B cell (primary cell): ENCODE results near the gene SAMD9. TPM values are rescaled to one million over a fixed set of nuclear protein-coding genes. Genes with fewer than 3 reads are reported as not detected.

Experiments
- ATAC-seq: fragments of 200-7000 bp; cut with Tn5 transposase; one replicate; pipeline ENCODE4 v1.10.0; 2021; ENCODE audit warnings: low read depth, mild to moderate bottlenecking, moderate number of reproducible peaks, moderate library complexity
- CTCF ChIA-PET: fragments of 350-600 bp; sonication (Branson Sonifier 250); formaldehyde crosslinking; loops from one replicate; lab custom pipeline; 2021; ENCODE audit warnings: antibody characterized with exemption, inconsistent platforms; lab: Charles Lee
- POLR2A ChIA-PET: fragments of 350-600 bp; sonication (Branson Sonifier 250); formaldehyde crosslinking; loops from one replicate; lab custom pipeline; 2021; ENCODE audit warnings: antibody characterized with exemption; lab: Charles Lee
- DNase-seq: peaks from one replicate; pipeline ENCODE4 v3.0.0; 2013
- H2AFZ ChIP-seq: 2 replicates; pipeline ENCODE4 v1.6.1; 2012; ENCODE audit warnings: mild to moderate bottlenecking, low read depth, low read length; ENCODE audit not compliant: insufficient read depth, poor library complexity, severe bottlenecking
- H3K27ac ChIP-seq, 2 donors: 1 replicate in 1 of 2; 2 replicates in 1 of 2; pipeline ENCODE4 v1.5.1; 2012 to 2013; ENCODE audit warnings: low read length in 2 of 2, mild to moderate bottlenecking in 2 of 2, moderate library complexity in 1 of 2
- H3K27me3 ChIP-seq, 4 experiments: fragments of 200-600 bp in 1 of 4; sonication (generic) in 1 of 4; replicated peaks in 1 of 4; 1 replicate in 2 of 4; 2 replicates in 2 of 4; pipeline versions ENCODE4 v1.6.1 to v1.7.0; 2013 to 2016; ENCODE audit warnings: low read length in 3 of 4, mild to moderate bottlenecking in 2 of 4, mixed read lengths in 1 of 4, moderate library complexity in 1 of 4; ENCODE audit not compliant: insufficient read depth in 4 of 4, control insufficient read depth in 3 of 4; ENCODE audit errors: control extremely low read depth in 1 of 4
- H3K36me3 ChIP-seq, 2 experiments: replicated peaks in 1 of 2; 1 replicate in 1 of 2; 2 replicates in 1 of 2; pipeline versions ENCODE4 v1.6.1 to v1.7.1; 2013; ENCODE audit warnings: low read length in 1 of 2; ENCODE audit not compliant: insufficient read depth in 2 of 2, control insufficient read depth in 1 of 2; ENCODE audit errors: control extremely low read depth in 1 of 2, extremely low read depth in 1 of 2
- H3K4me1 ChIP-seq, 2 donors: fragments of 200-600 bp in 1 of 2; sonication (generic) in 1 of 2; 1 replicate in 1 of 2; 2 replicates in 1 of 2; pipeline versions ENCODE4 v1.5.1 to v1.6.1; 2013 to 2017; ENCODE audit warnings: low read length in 2 of 2; ENCODE audit not compliant: control insufficient read depth in 2 of 2, insufficient read depth in 2 of 2
- H3K4me2 ChIP-seq: replicated peaks from 2 replicates; pipeline ENCODE3; 2012; ENCODE audit warnings: mild to moderate bottlenecking, low read depth, low read length; ENCODE audit not compliant: poor library complexity, severe bottlenecking
- H3K4me3 ChIP-seq, 5 experiments: fragments of 200-600 bp in 1 of 5; sonication (generic) in 1 of 5; 1 replicate in 3 of 5; 2 replicates in 2 of 5; pipeline versions ENCODE4 v1.5.1 to v1.7.0; 2011 to 2016; ENCODE audit warnings: low read length in 4 of 5, mild to moderate bottlenecking in 4 of 5, low read depth in 2 of 5, control low read depth in 1 of 5, moderate library complexity in 1 of 5; ENCODE audit not compliant: insufficient read depth in 1 of 5; ENCODE audit errors: control extremely low read depth in 1 of 5, extremely low read depth in 1 of 5
- H3K79me2 ChIP-seq: fragments of 200-600 bp; sonication (generic); one replicate; pipeline ENCODE4 v1.6.0; 2016; ENCODE audit warnings: low read length; ENCODE audit not compliant: control insufficient read depth, insufficient read depth
- H3K9ac ChIP-seq: fragments of 200-600 bp; sonication (generic); 2 replicates; pipeline ENCODE4 v1.6.1; 2017; ENCODE audit warnings: mild to moderate bottlenecking, low read length, moderate library complexity
- H3K9me3 ChIP-seq, 3 donors: one replicate each; pipeline versions ENCODE4 v1.6.1 to v1.7.1; 2013; ENCODE audit warnings: low read length in 2 of 3; ENCODE audit not compliant: control insufficient read depth in 2 of 3, insufficient read depth in 1 of 3; ENCODE audit errors: control extremely low read depth in 1 of 3
- H4K20me1 ChIP-seq: 2 replicates; pipeline ENCODE4 v1.6.0; 2012; ENCODE audit warnings: mild to moderate bottlenecking, low read length; ENCODE audit not compliant: insufficient read depth, control insufficient read depth, poor library complexity, severe bottlenecking
- H3K27ac Mint-ChIP-seq: one replicate; pipeline ENCODE4 v1.8.0; 2021; ENCODE audit warnings: mixed read lengths
- H3K27me3 Mint-ChIP-seq: one replicate; pipeline ENCODE4 v1.8.0; 2021; ENCODE audit warnings: mixed read lengths
- H3K4me1 Mint-ChIP-seq: one replicate; pipeline ENCODE4 v1.8.0; 2021; ENCODE audit warnings: mixed read lengths
- H3K4me3 Mint-ChIP-seq: one replicate; pipeline ENCODE4 v1.8.0; 2021; ENCODE audit warnings: mixed read lengths
- H3K9me3 Mint-ChIP-seq: one replicate; pipeline ENCODE4 v1.8.0; 2022; ENCODE audit warnings: mixed read lengths; ENCODE audit not compliant: insufficient read depth
- EZH2 ChIP-seq: IDR thresholded peaks from 2 replicates; pipeline ENCODE4 v1.6.1; 2012; ENCODE audit warnings: borderline replicate concordance, low read depth, mild to moderate bottlenecking, moderate library complexity, low read length; ENCODE audit not compliant: insufficient read depth, poor library complexity, severe bottlenecking
- WGBS: methylation state at CpG from one replicate; pipeline ENCODE4 v1.1.5; 2013; ENCODE audit warnings: missing lambda C conversion rate; ENCODE audit not compliant: insufficient coverage; 5-methylcytosine and 5-hydroxymethylcytosine counted together
- intact Hi-C: fragments of 100-400 bp; cut with micrococcal nuclease; formaldehyde crosslinking; loops from one replicate; pipeline ENCODE4 v1.10.0; 2022
- polyA plus RNA-seq: library from polyadenylated mRNA; depleted of rRNA; stranded (reverse); fragments of >200 nt; gene quantifications from 2 replicates; pipeline ENCODE4 v1.2.3, GENCODE V29; 2012
- total RNA-seq, 2 donors: library from RNA; stranded (reverse); fragments of 120-200 nt in 1 of 2; gene quantifications; 1 replicate in 1 of 2; 2 replicates in 1 of 2; pipeline versions ENCODE4 v1.2.3 to v1.2.4, GENCODE V29; 2013 to 2022
- TF ChIP-seq, protein P1 (sequence below): fragments of 200-600 bp; IDR thresholded peaks from one replicate; pipeline ENCODE4 v1.8.0; 2022; ENCODE audit warnings: antibody characterized with exemption, mild to moderate bottlenecking

The SAMD9 gene
- total and polyA plus RNA-seq, 2 donors (not counting 1 experiment from before 2014, with no cell fraction given), result 6.2 to 42.1 TPM

DNA sequence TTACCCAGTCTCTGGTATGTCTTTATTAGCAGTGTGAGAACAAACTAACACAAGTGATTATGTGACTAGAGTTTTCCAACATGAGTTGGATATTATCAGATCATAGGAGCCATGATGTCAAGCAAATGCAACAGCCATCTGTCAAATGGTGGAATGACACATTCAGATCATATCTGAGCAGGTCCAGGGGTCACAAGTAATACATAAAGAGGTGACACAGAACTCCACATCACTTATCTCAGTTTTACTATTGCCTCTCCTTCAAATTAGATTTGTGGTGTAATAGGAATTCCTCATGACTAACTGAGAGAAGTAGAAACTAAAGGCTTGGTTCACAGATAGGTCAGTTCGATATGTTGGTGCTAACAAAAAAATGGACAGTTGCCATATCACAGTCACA is 42.6 kb upstream of the SAMD9 start:
- Histone ChIP-seq H3K27me3 (no peaks in the 10 kb centered on the region), H3K9me3 (peaks cover 0 to 12% (median 10%) of the 10 kb centered on the region in 3 donors), H2AFZ (no peak overlapping the region), H3K4me1 (peaks cover 0 to 4% of the 10 kb centered on the region in 2 donors), H3K79me2 (no peaks in the 10 kb centered on the region), H3K4me3 (no peak overlapping the region), H3K36me3 (no peaks in the 10 kb centered on the region), H3K4me2 (no peak overlapping the region), H4K20me1 (no peaks in the 10 kb centered on the region), H3K27ac (no peak overlapping the region), H3K9ac (no peak overlapping the region)
- ChIA-PET CTCF (no interaction called here), POLR2A (no interaction called here)
- H3K27ac Mint-ChIP-seq, result no peak overlapping the region
- DNase-seq (no peak), ATAC-seq (no peak)
- peaks cover 5% of the 10 kb centered on the region for H3K4me1 Mint-ChIP-seq
- intact Hi-C loops, result no loop called here
- H3K9me3 Mint-ChIP-seq, result peaks cover 11% of the 10 kb centered on the region
- H3K27me3 Mint-ChIP-seq, result no peaks in the 10 kb centered on the region
- no peak overlapping the region for H3K4me3 Mint-ChIP-seq
- TF ChIP-seq, protein P1, sequence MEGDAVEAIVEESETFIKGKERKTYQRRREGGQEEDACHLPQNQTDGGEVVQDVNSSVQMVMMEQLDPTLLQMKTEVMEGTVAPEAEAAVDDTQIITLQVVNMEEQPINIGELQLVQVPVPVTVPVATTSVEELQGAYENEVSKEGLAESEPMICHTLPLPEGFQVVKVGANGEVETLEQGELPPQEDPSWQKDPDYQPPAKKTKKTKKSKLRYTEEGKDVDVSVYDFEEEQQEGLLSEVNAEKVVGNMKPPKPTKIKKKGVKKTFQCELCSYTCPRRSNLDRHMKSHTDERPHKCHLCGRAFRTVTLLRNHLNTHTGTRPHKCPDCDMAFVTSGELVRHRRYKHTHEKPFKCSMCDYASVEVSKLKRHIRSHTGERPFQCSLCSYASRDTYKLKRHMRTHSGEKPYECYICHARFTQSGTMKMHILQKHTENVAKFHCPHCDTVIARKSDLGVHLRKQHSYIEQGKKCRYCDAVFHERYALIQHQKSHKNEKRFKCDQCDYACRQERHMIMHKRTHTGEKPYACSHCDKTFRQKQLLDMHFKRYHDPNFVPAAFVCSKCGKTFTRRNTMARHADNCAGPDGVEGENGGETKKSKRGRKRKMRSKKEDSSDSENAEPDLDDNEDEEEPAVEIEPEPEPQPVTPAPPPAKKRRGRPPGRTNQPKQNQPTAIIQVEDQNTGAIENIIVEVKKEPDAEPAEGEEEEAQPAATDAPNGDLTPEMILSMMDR, result no peak
- no peak for TF ChIP-seq EZH2
- WGBS, result no CpG with 5 or more reads among the region's 1 CpG

DNA sequence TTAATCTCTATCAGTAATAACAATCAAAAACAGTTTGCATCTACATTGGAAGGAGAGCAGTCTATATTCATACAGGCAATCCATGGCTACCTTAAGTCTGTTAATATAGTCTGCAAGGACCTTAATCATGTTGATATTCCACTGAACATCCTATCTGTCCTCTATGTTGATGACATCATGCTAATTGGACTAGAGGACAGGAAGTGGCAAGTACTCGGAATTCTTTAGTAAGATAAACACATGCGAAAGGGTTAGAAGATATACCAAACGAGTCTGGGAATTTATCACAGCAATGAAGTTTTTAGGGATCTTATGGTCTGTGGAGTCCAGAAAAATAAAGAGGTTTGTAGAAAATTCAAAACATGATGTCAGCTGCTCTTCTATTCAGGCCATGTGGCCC is 41.7 kb upstream of the SAMD9 start:
- Histone ChIP-seq H3K9me3 (peaks cover 0 to 12% (median 10%) of the 10 kb centered on the region in 3 donors), H3K79me2 (no peaks in the 10 kb centered on the region), H3K4me1 (no peaks in the 10 kb centered on the region), H3K27ac (no peak overlapping the region), H3K4me2 (no peak overlapping the region), H3K4me3 (no peak overlapping the region), H3K27me3 (no peaks in the 10 kb centered on the region), H3K9ac (no peak overlapping the region), H4K20me1 (no peaks in the 10 kb centered on the region), H3K36me3 (no peaks in the 10 kb centered on the region), H2AFZ (no peak overlapping the region)
- no peaks in the 10 kb centered on the region for H3K27me3 Mint-ChIP-seq
- H3K4me1 Mint-ChIP-seq, result no peaks in the 10 kb centered on the region
- TF ChIP-seq, protein P1, result no peak
- no peak for TF ChIP-seq EZH2
- DNase-seq, result no peak
- ChIA-PET POLR2A (no interaction called here), CTCF (no interaction called here)
- H3K4me3 Mint-ChIP-seq, result no peak overlapping the region
- H3K9me3 Mint-ChIP-seq, result peaks cover 11% of the 10 kb centered on the region
- no peak for ATAC-seq
- intact Hi-C loops, result no loop called here
- H3K27ac Mint-ChIP-seq, result no peak overlapping the region
- WGBS, result 100% methylated on average over 1 of the region's 3 CpGs
